Uterus (tissue), 2 donors: ENCODE measurements around the gene VIPR1.

Experiments used
- CTCF ChIP-seq, 4 experiments: fragments of 200-600 bp in 2 of 4; fragments of 450-650 bp in 2 of 4; sonication (generic) in 2 of 4; IDR thresholded peaks; one replicate each; pipeline ENCODE4 v1.5.1; 2016 to 2019; ENCODE audit warnings: antibody characterized with exemption in 4 of 4, mild to moderate bottlenecking in 2 of 4, moderate library complexity in 1 of 4
- POLR2A ChIP-seq, 2 donors: fragments of 450-650 bp; IDR thresholded peaks; one replicate each; pipeline ENCODE4 v1.6.1; 2016; ENCODE audit warnings: antibody characterized with exemption in 2 of 2, mild to moderate bottlenecking in 1 of 2, moderate library complexity in 1 of 2

DNA sequence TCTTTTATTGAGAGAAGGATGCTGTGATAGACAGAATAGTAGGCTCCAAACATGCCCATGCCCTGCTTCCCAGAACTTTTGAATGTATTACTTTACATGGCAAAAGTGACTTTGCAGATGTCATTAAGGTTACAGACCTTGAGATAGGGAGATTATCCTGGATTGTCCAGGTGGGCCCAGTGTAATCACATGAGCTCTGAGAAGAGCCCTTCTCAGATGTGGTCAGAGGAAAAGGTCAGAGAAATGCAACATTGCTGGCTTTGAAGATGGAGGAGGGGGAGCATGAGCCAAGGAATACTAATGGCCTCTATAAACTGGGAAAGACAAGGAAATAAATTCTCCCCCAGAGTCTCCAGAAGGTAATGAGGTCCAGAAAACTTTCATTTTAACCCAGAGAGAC, 46.2 kb upstream of the VIPR1 start:
- TF ChIP-seq POLR2A (IDR thresholded peaks at IDR 0.05) (no peak), CTCF (IDR thresholded peaks at IDR 0.05) (no peak)
